Neural cell (in vitro differentiated cells): ENCODE results near the gene RCE1. TPM values are rescaled to one million over a fixed set of nuclear protein-coding genes. Genes with fewer than 3 reads are reported as not detected.

Source experiments
- H2AFZ ChIP-seq: fragments of 200-600, 300-800 bp; sonication (generic), shearing (Covaris generic); 2 replicates; pipeline ENCODE4 v1.6.0; 2014; ENCODE audit warnings: low read depth, mild to moderate bottlenecking, antibody characterized with exemption, low read length, moderate library complexity
- H3F3A ChIP-seq: fragments of 200-600 bp; shearing (Covaris generic); 2 replicates; pipeline ENCODE4 v1.6.1; 2016; ENCODE audit warnings: mild to moderate bottlenecking, moderate library complexity, mixed read lengths, antibody characterized with exemption, low read length; ENCODE audit not compliant: insufficient read depth, poor library complexity, severe bottlenecking
- H3K27ac ChIP-seq: fragments of 200-600, 300-800 bp; sonication (generic), shearing (Covaris generic); 2 replicates; pipeline ENCODE4 v1.5.1; 2014; ENCODE audit warnings: mild to moderate bottlenecking, low read length, moderate library complexity
- H3K27me3 ChIP-seq: fragments of 300-800, 200-600 bp; sonication (generic), shearing (Covaris generic); 2 replicates; pipeline ENCODE4 v1.6.0; 2014; ENCODE audit warnings: mild to moderate bottlenecking, low read depth, low read length, moderate library complexity; ENCODE audit not compliant: insufficient read depth
- H3K36me3 ChIP-seq: fragments of 300-800, 200-600 bp; sonication (generic), shearing (Covaris generic); 2 replicates; pipeline ENCODE4 v1.5.1; 2014; ENCODE audit warnings: mild to moderate bottlenecking, antibody characterized with exemption, low read length, moderate library complexity; ENCODE audit not compliant: insufficient read depth
- H3K4me2 ChIP-seq: fragments of 300-800, 200-600 bp; sonication (generic), shearing (Covaris generic); 2 replicates; pipeline ENCODE4 v1.6.0; 2014; ENCODE audit warnings: mild to moderate bottlenecking, low read length
- H3K4me3 ChIP-seq: fragments of 300-800, 200-600 bp; sonication (generic), shearing (Covaris generic); 2 replicates; pipeline ENCODE4 v1.5.1; 2014; ENCODE audit warnings: mild to moderate bottlenecking, low read length, moderate library complexity
- H3K79me2 ChIP-seq: fragments of 200-600 bp; shearing (Covaris generic); replicated peaks from 2 replicates; pipeline ENCODE4 v1.6.0; 2014; ENCODE audit warnings: mild to moderate bottlenecking, low read length, moderate library complexity; ENCODE audit not compliant: insufficient read depth
- H3K9ac ChIP-seq: fragments of 300-800, 200-600 bp; sonication (generic), shearing (Covaris generic); 2 replicates; pipeline ENCODE4 v1.6.1; 2016; ENCODE audit warnings: mild to moderate bottlenecking, low read length, mixed read lengths
- H3K9me2 ChIP-seq: fragments of 200-600 bp; shearing (Covaris generic); 2 replicates; pipeline ENCODE4 v1.6.1; 2016; ENCODE audit warnings: mild to moderate bottlenecking, low read length, mixed read lengths; ENCODE audit not compliant: insufficient read depth
- H3K9me3 ChIP-seq: fragments of 200-600, 300-800 bp; sonication (generic), shearing (Covaris generic); 2 replicates; pipeline ENCODE4 v1.6.1; 2016; ENCODE audit warnings: mild to moderate bottlenecking, mixed run types, low read length, moderate library complexity, mixed read lengths
- H4K20me1 ChIP-seq: fragments of 200-600 bp; shearing (Covaris generic); 2 replicates; pipeline ENCODE4 v1.6.1; 2016; ENCODE audit warnings: mild to moderate bottlenecking, mixed run types; ENCODE audit not compliant: insufficient read depth
- CTCF ChIP-seq: fragments of 450-650 bp; IDR thresholded peaks from 2 replicates; pipeline ENCODE4 v1.5.1; 2014; ENCODE audit warnings: antibody characterized with exemption, mild to moderate bottlenecking, moderate library complexity; ENCODE audit not compliant: poor library complexity, severe bottlenecking
- EP300 ChIP-seq: fragments of 450-650 bp; conservative IDR thresholded peaks from 2 replicates; pipeline ENCODE4 v1.6.1; 2014; ENCODE audit warnings: antibody characterized with exemption, mild to moderate bottlenecking, moderate library complexity; ENCODE audit not compliant: poor library complexity, severe bottlenecking
- EZH2 ChIP-seq: fragments of 200-600, 300-800 bp; shearing (Covaris generic), sonication (generic); IDR thresholded peaks from 2 replicates; pipeline ENCODE4 v1.6.1; 2014; ENCODE audit warnings: antibody characterized with exemption, low read length, borderline replicate concordance, mild to moderate bottlenecking; ENCODE audit not compliant: insufficient read depth, poor library complexity, severe bottlenecking
- MXI1 ChIP-seq: fragments of 450-650 bp; conservative IDR thresholded peaks from 2 replicates; pipeline ENCODE4 v1.6.1; 2014; ENCODE audit warnings: antibody characterized with exemption, mild to moderate bottlenecking; ENCODE audit not compliant: poor library complexity, severe bottlenecking
- POLR2AphosphoS5 ChIP-seq: IDR thresholded peaks from 2 replicates; pipeline ENCODE4 v1.6.1; 2012
- RAD21 ChIP-seq: fragments of 450-650 bp; conservative IDR thresholded peaks from 2 replicates; pipeline ENCODE4 v1.6.1; 2014; ENCODE audit warnings: antibody characterized with exemption, mild to moderate bottlenecking, moderate library complexity
- REST ChIP-seq: IDR thresholded peaks from 2 replicates; pipeline ENCODE4 v1.6.1; 2012; ENCODE audit warnings: borderline replicate concordance
- SMC3 ChIP-seq: fragments of 450-650 bp; conservative IDR thresholded peaks from 2 replicates; pipeline ENCODE4 v1.6.1; 2014; ENCODE audit warnings: antibody characterized with exemption, mild to moderate bottlenecking, moderate library complexity; ENCODE audit not compliant: poor library complexity
- TAF1 ChIP-seq: IDR thresholded peaks from 2 replicates; pipeline ENCODE4 v1.6.1; 2012; ENCODE audit warnings: low read depth
- polyA plus RNA-seq: library from polyadenylated mRNA; depleted of rRNA; stranded (reverse); fragments of >200 nt; gene quantifications from 2 replicates; pipeline ENCODE4 v1.2.3, GENCODE V29; 2014

RCE1 gene
- polyA plus RNA-seq, 1 donor from 2014 or later = 50.5 TPM

- H3K4me2 ChIP-seq = no peak overlapping the region
- H3K9me2 ChIP-seq = no peaks in the 10 kb centered on the region
- no peaks in the 10 kb centered on the region for H3K9me3 ChIP-seq
- no peak overlapping the region for H3K9ac ChIP-seq
- H3K79me2 ChIP-seq = peaks cover 24% of the 10 kb centered on the region
- no peaks in the 10 kb centered on the region for H3F3A ChIP-seq
- H3K27me3 ChIP-seq = no peaks in the 10 kb centered on the region
- TF ChIP-seq POLR2AphosphoS5 = no peak
- TF ChIP-seq REST = no peak
- TF ChIP-seq RAD21 = no peak
- TF ChIP-seq EP300 = no peak
- TF ChIP-seq CTCF = no peak
- TF ChIP-seq SMC3 = no peak
- no peak for TF ChIP-seq MXI1
- TF ChIP-seq EZH2 = no peak
- H2AFZ ChIP-seq = no peak overlapping the region
- H3K4me3 ChIP-seq = peak overlapping the region; percentile 89
- H3K27ac ChIP-seq = no peak overlapping the region
- H4K20me1 ChIP-seq = no peaks in the 10 kb centered on the region
- no peaks in the 10 kb centered on the region for H3K36me3 ChIP-seq
These were observed 2.1 kb downstream of the RCE1 start for GRCh38 chr11:66845143-66845875.

GRCh38 chr11:66845876-66846212 lies 2.6 kb downstream of the RCE1 start:
- Histone ChIP-seq H3K9ac (no peak overlapping the region), H3K79me2 (peaks cover 24% of the 10 kb centered on the region), H4K20me1 (no peaks in the 10 kb centered on the region), H3K27ac (no peak overlapping the region), H3K4me2 (no peak overlapping the region), H3K27me3 (no peaks in the 10 kb centered on the region), H3K36me3 (no peaks in the 10 kb centered on the region), H3K9me3 (no peaks in the 10 kb centered on the region), H3K4me3 (no peak overlapping the region), H3F3A (no peaks in the 10 kb centered on the region), H2AFZ (no peak overlapping the region), H3K9me2 (no peaks in the 10 kb centered on the region)
- TF ChIP-seq EP300 (no peak), TAF1 (no peak), POLR2AphosphoS5 (no peak), REST (no peak), MXI1 (no peak), EZH2 (no peak)
